ENCODE measurements around the gene FGF11.

GRCh38 chr17:7426896-7427489 is 12.3 kb upstream of the FGF11 start:
- TF ChIP-seq POLR2A (IDR thresholded peaks at IDR 0.05; ENCODE audit: low read length) (no peak), GATA1 (IDR thresholded peaks at IDR 0.05; ENCODE audit: low read depth, low read length) (no peak)

All from erythroblast (primary cell).